Measurements from ENCODE around the gene MYO5A. TPM values are rescaled to one million over a fixed set of nuclear protein-coding genes. Genes with fewer than 3 reads are reported as not detected.
"Not testable (repeated sequence)": the region's sequence is repeated elsewhere in the genome, so short reads cannot be mapped to it uniquely, and the experiment has no call there.

The MYO5A gene
- total RNA-seq, 3 donors from 2014 or later: 25.6 to 32.2 (median 29.1) TPM

DNA sequence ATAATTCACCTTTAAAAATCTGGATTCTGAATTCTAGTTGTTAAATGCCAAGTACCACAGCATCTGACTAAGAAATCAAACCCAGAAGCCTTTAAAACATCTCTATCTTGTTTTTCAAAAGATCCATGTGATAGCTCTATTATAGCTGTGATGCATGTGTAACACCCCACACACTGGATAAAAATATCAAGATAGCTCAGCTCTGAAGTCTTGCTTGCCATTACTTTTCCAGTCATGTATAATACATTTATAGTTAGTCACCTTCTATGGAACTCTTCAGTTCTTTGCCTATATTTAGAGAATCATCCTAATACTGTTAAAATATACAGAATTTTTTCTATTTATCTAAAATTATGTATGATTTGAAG, 28.6 kb upstream of the MYO5A start:
- no peak for DNase-seq
- Mint-ChIP-seq H3K27me3 (ENCODE audit: low read depth) (no peaks in the 10 kb centered on the region), H3K4me1 (ENCODE audit: low read depth) (peaks cover 55% of the 10 kb centered on the region), H3K4me3 (no peak overlapping the region), H3K36me3 (ENCODE audit: insufficient read depth) (peaks cover 22% of the 10 kb centered on the region), H3K9me3 (no peaks in the 10 kb centered on the region)
- no peak for ATAC-seq

DNA sequence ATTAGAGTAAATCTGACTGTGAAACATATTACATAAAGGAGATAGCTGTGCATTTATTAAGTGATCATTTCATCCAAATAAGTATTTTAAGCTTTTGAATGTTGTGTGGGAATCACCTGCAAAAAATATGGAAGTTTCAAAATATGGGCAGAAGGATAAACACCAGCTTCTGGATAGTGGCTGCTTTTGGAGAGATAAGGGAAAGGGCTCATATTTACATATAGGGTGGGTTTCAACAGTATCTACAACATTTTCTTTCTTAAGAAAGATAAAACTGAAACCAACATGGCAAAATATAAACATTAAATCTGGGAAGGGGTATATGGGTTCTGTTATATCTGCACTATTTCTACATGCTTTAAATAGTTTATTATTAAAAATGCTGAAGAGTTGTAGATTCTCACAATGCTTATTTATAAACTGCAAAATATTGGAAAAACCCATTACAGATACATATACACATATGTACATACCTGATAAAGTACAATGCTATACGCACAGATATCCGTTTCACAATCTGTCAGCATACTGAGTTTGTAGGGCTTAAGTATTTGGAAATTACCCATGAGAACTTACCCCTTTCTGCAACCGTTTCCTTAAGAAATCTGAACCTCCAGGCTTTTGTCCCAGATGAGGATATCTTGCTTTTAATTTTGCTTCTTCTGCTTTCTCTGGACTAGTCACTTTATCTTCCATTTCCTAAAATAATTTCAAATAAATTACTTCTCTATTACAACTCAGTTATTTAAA, 28.0 kb upstream of the MYO5A start:
- Mint-ChIP-seq H3K4me3 (no peak overlapping the region), H3K9me3 (no peaks in the 10 kb centered on the region), H3K27me3 (ENCODE audit: low read depth) (no peaks in the 10 kb centered on the region), H3K4me1 (ENCODE audit: low read depth) (peaks cover 52% of the 10 kb centered on the region), H3K36me3 (ENCODE audit: insufficient read depth) (peaks cover 22% of the 10 kb centered on the region)
- DNase-seq (no peak), ATAC-seq (no peak)

- H3K4me1 Mint-ChIP-seq (ENCODE audit: low read depth): peaks cover 21% of the 10 kb centered on the region
- ATAC-seq (no peak), DNase-seq (no peak)
- no peaks in the 10 kb centered on the region for H3K9me3 Mint-ChIP-seq
- no peak overlapping the region for H3K4me3 Mint-ChIP-seq
- peaks cover 36% of the 10 kb centered on the region for H3K36me3 Mint-ChIP-seq (ENCODE audit: insufficient read depth)
- H3K27me3 Mint-ChIP-seq (ENCODE audit: low read depth): no peaks in the 10 kb centered on the region
These were observed 23.6 kb upstream of the MYO5A start for GRCh38 chr15:52552303-52552702.

DNA sequence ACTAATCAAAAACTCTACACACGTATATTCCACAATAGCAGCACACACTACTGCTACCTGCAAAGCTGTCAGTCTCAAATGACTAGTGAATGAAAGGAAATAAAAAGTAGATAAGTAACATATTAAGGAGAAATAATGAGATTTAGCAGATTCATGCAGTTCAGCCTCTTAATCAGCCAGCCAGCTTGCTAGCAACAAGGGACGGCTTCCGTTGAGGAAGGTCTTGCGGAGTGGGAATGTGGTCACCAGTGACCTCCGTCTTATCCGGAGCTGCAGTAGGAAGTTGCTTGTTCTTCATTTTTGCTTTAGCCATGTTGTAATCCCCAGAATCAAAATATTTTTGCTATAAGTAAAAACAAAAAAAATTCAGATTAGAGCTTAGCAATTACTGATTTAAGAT, 23.1 kb upstream of the MYO5A start:
- no peaks in the 10 kb centered on the region for H3K27me3 Mint-ChIP-seq (ENCODE audit: low read depth)
- H3K36me3 Mint-ChIP-seq (ENCODE audit: insufficient read depth): peaks cover 40% of the 10 kb centered on the region
- H3K4me3 Mint-ChIP-seq: no peak overlapping the region
- H3K9me3 Mint-ChIP-seq: no peaks in the 10 kb centered on the region
- DNase-seq (no peak), ATAC-seq (no peak)
- peaks cover 16% of the 10 kb centered on the region for H3K4me1 Mint-ChIP-seq (ENCODE audit: low read depth)

GRCh38 chr15:52551186-52551585, 22.5 kb upstream of the MYO5A start:
- H3K9me3 Mint-ChIP-seq; H3K4me3 Mint-ChIP-seq; H3K27me3 Mint-ChIP-seq (ENCODE audit: low read depth); ATAC-seq; DNase-seq: not testable (repeated sequence)
- peaks cover 13% of the 10 kb centered on the region for H3K4me1 Mint-ChIP-seq (ENCODE audit: low read depth)
- peaks cover 42% of the 10 kb centered on the region for H3K36me3 Mint-ChIP-seq (ENCODE audit: insufficient read depth)

- H3K36me3 Mint-ChIP-seq (ENCODE audit: insufficient read depth): peaks cover 38% of the 10 kb centered on the region
- H3K27me3 Mint-ChIP-seq (ENCODE audit: low read depth): no peaks in the 10 kb centered on the region
- H3K4me3 Mint-ChIP-seq: no peak overlapping the region
- peaks cover 6% of the 10 kb centered on the region for H3K9me3 Mint-ChIP-seq
- H3K4me1 Mint-ChIP-seq (ENCODE audit: low read depth): peaks cover 4% of the 10 kb centered on the region
- peak in 1 of 2 donors; percentile 43 for ATAC-seq
- no peak for DNase-seq
These were observed 17.5 kb upstream of the MYO5A start for GRCh38 chr15:52546031-52546751.

- peaks cover 4% of the 10 kb centered on the region for H3K36me3 Mint-ChIP-seq (ENCODE audit: insufficient read depth)
- H3K27me3 Mint-ChIP-seq (ENCODE audit: low read depth): peaks cover 3% of the 10 kb centered on the region
- no peaks in the 10 kb centered on the region for H3K4me1 Mint-ChIP-seq (ENCODE audit: low read depth)
- ATAC-seq (no peak), DNase-seq (no peak)
- peaks cover under 1% of the 10 kb centered on the region for H3K9me3 Mint-ChIP-seq
- H3K4me3 Mint-ChIP-seq: no peak overlapping the region
These were observed 11.8 kb upstream of the MYO5A start for GRCh38 chr15:52540374-52541012.

DNA sequence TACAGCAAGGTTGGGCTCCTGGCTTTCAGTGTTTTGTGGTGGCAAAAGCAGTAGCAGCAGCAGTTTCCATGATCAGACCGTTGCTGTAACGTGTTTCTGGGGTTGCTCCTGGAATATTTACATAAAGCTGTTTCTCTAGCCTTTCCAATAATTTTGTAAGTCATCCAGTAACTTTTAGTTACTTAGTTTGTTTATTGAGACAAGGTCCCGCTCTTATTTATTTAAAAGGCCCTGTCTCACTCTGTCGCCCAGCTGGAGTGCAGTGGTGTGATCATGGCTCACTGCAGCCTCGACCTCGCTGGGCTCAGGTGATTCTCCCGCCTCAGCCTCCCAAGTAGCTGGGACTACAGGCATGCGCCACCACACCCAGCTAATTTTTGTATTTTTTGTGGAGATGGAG, 8.8 kb upstream of the MYO5A start:
- DNase-seq: no peak
- no peak for ATAC-seq
- peaks cover 7% of the 10 kb centered on the region for H3K27me3 Mint-ChIP-seq (ENCODE audit: low read depth)
- no peaks in the 10 kb centered on the region for H3K9me3 Mint-ChIP-seq
- peaks cover 5% of the 10 kb centered on the region for H3K4me1 Mint-ChIP-seq (ENCODE audit: low read depth)
- H3K4me3 Mint-ChIP-seq: no peak overlapping the region
- no peaks in the 10 kb centered on the region for H3K36me3 Mint-ChIP-seq (ENCODE audit: insufficient read depth)

DNA sequence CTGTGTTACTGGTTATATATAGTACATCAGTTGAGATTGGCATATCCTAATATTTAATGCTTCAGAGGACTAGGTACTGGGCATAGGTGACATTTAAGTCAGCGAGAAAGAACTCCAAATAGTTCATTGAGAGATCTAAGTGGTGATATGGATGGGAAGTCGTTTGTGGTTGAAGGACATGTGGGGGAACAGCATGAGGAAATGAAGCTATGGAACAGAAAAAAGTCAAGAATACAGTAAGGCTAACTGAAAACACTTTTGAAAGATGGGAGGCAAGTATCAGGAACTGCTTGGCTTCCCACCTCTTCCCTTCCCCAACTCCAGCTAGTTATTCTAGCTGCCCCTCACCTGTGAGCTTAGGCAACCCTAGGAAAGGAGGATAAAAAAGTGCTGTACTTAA, 3.7 kb upstream of the MYO5A start:
- no peaks in the 10 kb centered on the region for H3K9me3 Mint-ChIP-seq
- DNase-seq: no peak
- no peaks in the 10 kb centered on the region for H3K36me3 Mint-ChIP-seq (ENCODE audit: insufficient read depth)
- H3K4me3 Mint-ChIP-seq: no peak overlapping the region
- no peak for ATAC-seq
- peaks cover 20% of the 10 kb centered on the region for H3K4me1 Mint-ChIP-seq (ENCODE audit: low read depth)
- peaks cover 7% of the 10 kb centered on the region for H3K27me3 Mint-ChIP-seq (ENCODE audit: low read depth)

- Mint-ChIP-seq H3K27me3 (ENCODE audit: low read depth) (peaks cover 4% of the 10 kb centered on the region), H3K36me3 (ENCODE audit: insufficient read depth) (no peaks in the 10 kb centered on the region), H3K9me3 (no peaks in the 10 kb centered on the region), H3K4me3 (peak overlapping the region; percentile 85), H3K4me1 (ENCODE audit: low read depth) (peaks cover 30% of the 10 kb centered on the region)
- no peak for DNase-seq
- no peak for ATAC-seq
These were observed 1.3 kb upstream of the MYO5A start for GRCh38 chr15:52529940-52530339.

DNA sequence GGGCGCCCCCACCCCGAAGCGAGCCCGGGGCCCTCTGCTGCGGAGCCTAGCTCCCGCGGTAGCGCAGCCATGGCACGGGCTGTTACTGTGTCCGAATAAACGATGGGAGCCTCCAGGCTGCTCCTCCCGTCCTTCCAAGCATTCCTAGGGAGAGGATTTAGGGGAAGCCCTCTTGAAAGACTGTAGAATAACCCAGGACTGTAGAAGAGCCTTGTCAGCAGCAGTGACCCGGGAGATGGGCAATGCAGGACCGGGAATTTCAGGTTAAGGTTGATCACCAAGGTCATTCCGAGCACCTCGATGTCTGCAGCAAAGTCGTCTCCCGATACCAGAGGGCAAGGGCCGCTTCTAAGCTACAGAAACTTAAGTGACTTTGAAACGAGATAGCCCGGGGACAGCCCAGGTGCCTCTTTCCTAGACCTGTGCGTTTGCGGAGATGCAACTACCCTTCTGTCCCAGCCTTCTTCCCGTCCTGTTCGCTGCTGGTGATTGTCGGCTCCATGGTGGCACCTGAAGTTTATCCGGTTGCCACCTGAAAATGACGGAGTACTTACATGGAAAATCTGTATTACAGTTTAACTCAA, 753 bp upstream of the MYO5A start:
- DNase-seq: peak; percentile 6
- peak in 1 of 2 donors; percentile 2 for ATAC-seq
- no peaks in the 10 kb centered on the region for H3K9me3 Mint-ChIP-seq
- H3K4me1 Mint-ChIP-seq (ENCODE audit: low read depth): peaks cover 30% of the 10 kb centered on the region
- no peaks in the 10 kb centered on the region for H3K36me3 Mint-ChIP-seq (ENCODE audit: insufficient read depth)
- peak overlapping the region; percentile 85 for H3K4me3 Mint-ChIP-seq
- H3K27me3 Mint-ChIP-seq (ENCODE audit: low read depth): peaks cover 4% of the 10 kb centered on the region

DNA sequence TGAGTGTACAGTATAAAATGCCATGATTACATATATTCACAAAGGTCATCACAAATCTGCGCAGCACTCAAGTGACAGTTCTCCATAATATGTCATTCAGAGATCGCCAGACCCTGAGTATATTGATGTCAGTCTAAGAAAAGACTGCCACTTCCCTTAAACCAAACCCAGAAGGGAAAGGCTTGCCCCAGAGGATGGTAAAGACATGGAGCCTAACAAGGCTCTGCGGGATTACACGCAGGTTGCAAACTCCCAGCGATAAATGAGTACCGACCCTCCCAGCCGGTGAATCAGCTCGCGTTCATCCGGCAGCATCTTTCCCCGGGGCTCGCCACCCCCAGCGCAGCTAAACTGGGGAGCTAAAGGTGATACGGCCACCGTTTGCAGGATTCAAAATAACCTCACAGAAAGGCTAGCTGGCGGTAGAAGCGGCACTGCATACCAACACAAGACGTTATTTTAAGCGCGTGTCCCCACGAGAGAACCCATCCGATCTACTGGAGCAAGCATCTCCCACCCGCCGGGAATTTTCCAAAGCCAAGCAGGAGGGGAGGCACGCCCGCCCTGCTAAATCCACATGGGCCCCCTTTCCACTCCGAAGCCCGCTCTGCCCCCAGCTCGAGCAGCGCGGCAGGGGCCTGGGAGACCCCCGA, 643 bp downstream of the MYO5A start:
- no peaks in the 10 kb centered on the region for H3K9me3 Mint-ChIP-seq
- ATAC-seq (peak; percentile 13 to 19), DNase-seq (peak; percentile 37)
- peaks cover 35% of the 10 kb centered on the region for H3K4me1 Mint-ChIP-seq (ENCODE audit: low read depth)
- H3K36me3 Mint-ChIP-seq (ENCODE audit: insufficient read depth): peaks cover 2% of the 10 kb centered on the region
- H3K4me3 Mint-ChIP-seq: peak overlapping the region; percentile 96
- no peaks in the 10 kb centered on the region for H3K27me3 Mint-ChIP-seq (ENCODE audit: low read depth)

GRCh38 chr15:52527196-52527910, 1.3 kb downstream of the MYO5A start:
- Mint-ChIP-seq H3K4me3 (peak overlapping the region; percentile 96), H3K9me3 (no peaks in the 10 kb centered on the region), H3K36me3 (ENCODE audit: insufficient read depth) (peaks cover 2% of the 10 kb centered on the region), H3K4me1 (ENCODE audit: low read depth) (peaks cover 36% of the 10 kb centered on the region), H3K27me3 (ENCODE audit: low read depth) (no peaks in the 10 kb centered on the region)
- no peak for DNase-seq
- ATAC-seq: no peak

All from activated T-cell treated with anti-CD3 and anti-CD28 coated beads, Interleukin-2, amount 50 U/mL, for 4 hours (primary cell).